Caki2 (cell line): Measurements from ENCODE around the gene DOK4. TPM values are rescaled to one million over a fixed set of nuclear protein-coding genes. Genes with fewer than 3 reads are reported as not detected.
A peak's percentile ranks its signal among the peaks of the same experiment; 100 is the strongest.

Experiments
- DNase-seq: peaks from one replicate; pipeline ENCODE4 v3.0.0-alpha.2; 2015; ENCODE audit warnings: low read depth
- in situ Hi-C: cut with HindIII; loops from 2 replicates; pipeline ENCODE4 v1.10.0; 2016; ENCODE audit warnings: low sequenced_read_pairs, low pct_unique_long_range_greater_than_20kb, mixed read lengths
- total RNA-seq: library from RNA; depleted of rRNA; stranded (reverse); fragments of >200 nt; shearing (Covaris generic); gene quantifications from 2 replicates; pipeline ENCODE4 v1.2.3, GENCODE V29; 2014; ENCODE audit warnings: low replicate concordance; rRNA removed

The DOK4 gene
- 21.9 and 50.0 TPM in 2 replicates for total RNA-seq

DNA sequence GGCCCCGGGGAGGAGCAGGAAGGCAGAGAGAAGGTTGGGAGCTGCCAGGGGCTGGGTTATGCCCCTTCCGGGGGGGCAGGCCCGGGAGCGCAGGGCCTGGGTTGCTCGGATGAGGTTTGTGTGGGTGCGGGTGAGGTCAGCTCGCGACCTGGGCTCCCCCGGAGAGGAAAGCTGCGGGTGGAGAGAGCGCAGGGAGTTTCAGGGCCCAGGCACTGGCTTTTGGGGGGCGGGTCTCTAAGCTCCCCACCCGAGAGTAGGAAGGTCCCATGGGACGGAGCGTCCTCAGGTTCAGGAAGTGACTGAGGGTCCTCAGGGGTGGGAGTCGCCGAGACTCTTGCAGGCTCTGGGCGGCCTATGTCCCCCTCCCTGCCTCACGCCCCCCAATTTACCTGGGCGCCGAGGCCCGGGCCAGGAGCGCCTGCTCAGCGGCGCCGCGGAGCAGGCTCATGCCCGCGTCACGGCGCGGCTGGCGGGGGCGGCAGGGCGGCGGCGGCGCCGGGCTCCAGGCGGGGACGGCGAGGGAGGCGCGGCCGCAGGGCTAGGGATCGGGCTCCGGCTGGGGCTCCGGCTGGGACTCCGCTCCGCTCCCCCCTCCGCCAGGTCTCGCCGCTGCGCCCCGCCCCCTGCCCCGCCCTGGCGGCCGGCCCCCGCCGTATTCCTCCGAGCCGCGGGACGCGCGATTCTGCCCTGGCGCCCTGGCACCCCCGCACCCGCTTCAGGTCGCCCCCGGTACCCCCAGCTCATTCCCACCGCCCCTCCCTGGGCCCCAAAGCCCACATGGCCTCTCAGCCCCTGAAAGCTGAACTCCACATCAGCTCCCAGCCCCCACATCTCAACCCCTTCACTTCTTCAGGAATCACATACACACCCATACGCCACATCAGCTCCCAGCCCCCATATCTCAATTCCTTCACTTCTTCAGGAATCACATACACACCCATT lies at the start of gene DOK4:
TSS of gene DOK4 (minus strand) at position 578 of the 942 bp plus-strand sequence. CDS start 6,986 bp downstream, outside the sequence.
- no peak for DNase-seq
- in situ Hi-C loops, result no loop called here

DNA sequence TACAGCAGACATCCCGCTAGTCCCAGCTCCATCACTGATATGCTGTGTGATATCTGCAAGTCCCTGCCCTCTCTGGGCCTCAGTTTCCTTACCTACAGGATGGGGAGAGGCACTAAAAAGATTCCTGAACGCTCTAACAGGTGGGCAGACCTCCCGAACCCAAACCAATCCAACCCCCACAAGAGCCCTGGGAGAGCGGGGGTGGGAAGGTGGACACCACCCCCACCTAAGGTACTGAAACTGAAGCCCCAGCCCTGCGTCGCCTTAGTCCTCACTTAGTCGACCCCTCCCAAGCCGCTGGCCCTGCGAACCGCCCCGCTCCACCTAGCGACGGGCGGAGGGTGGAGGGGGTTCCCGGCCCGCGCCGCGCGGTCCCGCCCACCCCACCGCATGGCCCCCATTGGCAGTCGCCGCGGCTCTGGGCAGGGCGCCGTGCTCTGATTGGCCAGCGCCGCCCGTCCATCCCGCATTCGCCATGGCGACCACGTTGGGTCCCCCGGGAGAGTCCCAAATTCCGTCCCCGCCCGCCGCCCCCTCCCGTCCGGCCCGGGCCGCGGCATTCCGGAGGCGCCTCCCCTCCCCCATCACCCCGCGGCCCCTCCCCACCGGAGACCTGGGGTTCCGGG lies 49.5 kb upstream of the DOK4 start:
- DNase-seq, result peak; percentile 81
- in situ Hi-C loops, result no loop called here

DNA sequence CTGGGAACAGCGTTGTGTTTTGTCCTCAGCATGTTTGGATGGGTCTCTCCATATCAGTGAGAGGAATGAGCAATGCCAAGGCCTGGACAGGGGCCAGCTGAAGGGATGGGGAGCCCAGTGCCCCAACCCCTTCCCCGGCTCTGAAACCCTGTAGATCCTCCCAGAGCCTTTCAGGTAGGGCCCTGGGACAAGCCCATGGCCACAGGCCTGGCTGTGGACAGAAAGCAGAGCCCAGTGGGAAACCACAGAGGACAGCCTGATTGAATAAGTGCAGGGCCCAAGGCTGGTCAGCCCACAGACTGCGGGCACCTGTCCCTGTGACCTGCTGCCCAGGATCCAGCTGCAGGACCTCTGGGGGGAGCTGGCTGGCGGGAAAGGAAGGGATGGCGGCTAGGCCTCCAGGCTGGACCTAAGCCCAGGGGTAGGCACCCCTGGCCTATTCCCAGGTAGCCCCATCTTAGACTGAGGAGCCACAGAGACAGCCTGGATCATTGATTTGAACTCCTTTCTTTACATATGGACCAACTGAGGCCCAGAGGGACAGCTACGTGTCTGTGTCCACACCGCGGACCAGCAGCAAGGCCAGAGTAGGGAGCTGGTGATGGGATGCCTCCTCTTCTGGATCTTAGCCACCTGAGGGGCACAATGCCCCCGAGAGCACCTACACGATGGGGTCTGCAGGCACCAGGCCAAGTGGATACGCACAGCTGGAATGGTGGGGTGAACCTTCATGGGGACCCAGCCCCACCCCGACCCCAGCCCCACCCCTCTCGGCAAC lies 48.8 kb upstream of the DOK4 start:
- in situ Hi-C loops, result no loop called here
- DNase-seq, result no peak

DNA sequence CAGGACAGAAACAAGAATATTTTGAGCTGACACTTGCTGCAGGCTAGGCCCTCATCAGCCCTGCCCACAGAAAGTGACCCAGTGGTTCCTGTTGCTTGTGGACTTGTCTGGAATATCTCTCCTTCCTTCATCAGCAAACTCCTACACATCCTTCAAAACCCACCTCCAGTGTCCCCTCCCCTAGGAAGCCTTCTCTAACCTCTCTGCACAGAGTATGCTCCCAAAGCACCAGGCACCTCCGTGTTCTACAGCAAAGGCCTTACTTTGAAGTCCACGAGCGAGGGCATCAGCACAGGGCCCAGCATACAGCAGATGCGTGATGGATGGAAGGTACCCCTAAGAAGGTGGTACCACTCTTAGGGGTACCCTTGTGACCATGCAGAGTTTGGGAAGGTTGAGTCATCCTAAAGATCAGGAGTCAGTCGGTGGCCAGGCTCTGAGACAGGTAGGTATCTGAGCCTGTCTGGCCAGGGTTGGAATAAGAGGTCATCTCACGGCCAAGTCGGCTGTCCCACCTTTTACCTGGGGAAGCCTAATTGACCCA lies 48.1 kb upstream of the DOK4 start:
- DNase-seq, result no peak
- in situ Hi-C loops, result no loop called here

DNA sequence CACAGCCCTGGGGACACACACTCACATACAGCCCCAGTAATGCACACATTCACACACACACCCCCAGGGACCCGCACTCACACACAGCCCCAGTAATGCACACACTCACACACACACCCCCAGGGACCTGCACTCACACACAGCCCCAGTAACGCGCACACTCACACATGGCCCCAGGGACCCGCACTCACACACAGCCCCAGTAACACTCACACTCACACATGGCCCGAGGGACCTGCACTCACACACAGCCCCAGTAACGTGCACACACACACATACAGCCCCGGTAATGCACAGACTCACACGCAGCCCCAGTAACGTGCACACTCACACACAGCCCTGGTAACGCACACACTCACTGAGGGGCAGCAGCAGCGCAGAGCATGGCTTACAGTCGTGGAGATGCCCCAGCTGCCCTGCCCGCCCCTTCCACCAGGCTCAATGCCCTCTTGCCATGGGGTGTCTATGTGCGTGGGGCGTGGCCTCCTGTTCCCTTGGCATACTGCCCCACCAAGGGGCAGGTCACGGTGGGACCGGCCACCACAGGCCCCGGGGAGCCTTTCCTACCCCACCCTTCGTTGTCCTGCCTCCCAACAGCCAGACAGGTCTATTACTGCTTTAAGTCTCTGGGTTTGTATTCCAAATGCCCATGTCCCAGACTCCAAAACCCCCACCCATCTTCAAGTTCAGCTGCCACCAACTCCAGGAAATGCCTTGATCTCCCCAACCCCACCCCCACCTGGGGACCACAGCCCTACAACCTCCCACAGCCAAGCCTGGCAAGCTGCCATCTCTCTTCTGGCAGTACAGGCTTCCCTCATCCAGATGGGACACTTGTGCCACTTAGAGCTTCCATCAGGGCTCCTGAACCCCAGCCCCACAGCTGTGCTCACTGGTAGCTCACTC lies 47.4 kb upstream of the DOK4 start:
- in situ Hi-C loops, result no loop called here

GRCh38 chr16:57532266-57532625 lies 46.0 kb upstream of the DOK4 start:
- DNase-seq, result no peak
- in situ Hi-C loops, result no loop called here

More for the DNA sequence above, 47.4 kb upstream of the DOK4 start:
- no peak for DNase-seq

- in situ Hi-C loops, result no loop called here
- DNase-seq, result no peak
These were observed 45.5 kb upstream of the DOK4 start for GRCh38 chr16:57531635-57532265.

DNA sequence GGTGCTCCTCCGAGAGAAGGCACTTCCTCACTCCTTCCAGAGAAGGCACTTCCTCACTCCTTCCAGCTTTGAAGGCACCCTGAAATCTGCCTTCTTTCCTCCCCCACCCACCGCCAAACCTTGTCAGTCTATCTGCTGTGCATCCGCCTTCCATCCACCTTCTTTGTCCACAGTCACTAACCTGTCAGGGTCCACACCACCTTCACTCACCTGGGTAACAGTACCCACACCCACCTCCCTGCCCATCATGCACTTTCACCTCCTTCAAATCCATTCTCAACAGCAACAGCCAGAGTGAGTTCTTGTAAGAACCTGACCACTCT lies 44.9 kb upstream of the DOK4 start:
- DNase-seq, result no peak
- in situ Hi-C loops, result no loop called here

DNA sequence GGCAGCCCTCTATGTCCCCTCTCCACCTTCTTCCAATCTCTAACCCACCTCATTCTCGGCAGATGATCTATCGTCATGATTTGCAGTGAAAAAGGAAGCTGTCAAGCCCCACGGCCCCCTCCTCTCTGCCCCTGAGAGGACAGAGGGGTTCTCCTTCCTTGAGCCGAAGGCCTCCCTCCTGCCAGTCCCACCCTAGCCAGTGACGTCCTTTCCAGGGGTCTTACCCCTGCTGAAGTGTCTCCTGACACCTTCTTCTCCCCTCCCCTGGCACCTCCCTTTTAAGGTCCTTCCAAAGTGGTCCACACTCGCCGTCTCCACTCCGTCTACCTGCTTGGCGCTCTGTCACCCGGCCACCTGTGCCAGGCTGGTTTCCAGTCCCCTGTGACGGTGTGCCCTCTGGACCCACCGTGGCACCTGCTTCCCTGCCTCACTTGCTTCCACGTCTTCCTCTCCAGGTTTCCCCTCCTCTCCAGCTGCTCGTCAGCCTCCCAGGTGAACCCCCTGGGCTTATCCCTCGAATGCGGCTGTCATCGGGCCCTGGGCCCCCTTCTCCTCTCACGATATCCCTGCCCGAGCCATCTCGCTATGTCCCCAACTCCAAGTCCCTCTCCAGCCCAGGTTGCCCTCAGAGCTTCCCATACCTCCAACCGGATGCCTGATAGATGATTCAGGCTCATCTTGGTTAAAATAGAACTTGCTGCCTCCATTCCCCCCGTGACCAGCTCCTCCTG lies 44.4 kb upstream of the DOK4 start:
- in situ Hi-C loops, result no loop called here
- DNase-seq, result no peak

DNA sequence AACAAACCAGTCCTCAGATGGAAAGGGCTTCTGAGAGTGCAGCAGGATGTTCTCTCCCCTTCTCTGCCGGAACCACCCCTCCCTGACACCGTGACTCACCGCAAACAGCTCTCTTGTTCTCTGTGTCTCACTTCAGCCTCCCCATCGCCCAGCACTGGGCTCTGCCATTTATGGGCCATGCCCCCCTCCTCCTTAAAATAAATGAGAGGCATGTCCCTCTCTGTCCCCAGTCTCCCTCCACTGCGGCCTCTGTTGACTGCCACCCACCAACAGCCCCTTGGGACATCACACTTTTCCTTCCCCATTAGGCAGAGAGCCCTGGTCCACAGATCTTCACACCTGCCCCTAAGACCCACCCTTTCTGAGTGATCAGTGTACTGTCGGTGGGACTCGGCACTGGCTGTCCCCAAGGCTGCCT lies 43.8 kb upstream of the DOK4 start:
- in situ Hi-C loops, result no loop called here
- DNase-seq, result no peak

GRCh38 chr16:57529391-57530103 lies 43.3 kb upstream of the DOK4 start:
- in situ Hi-C loops, result no loop called here
- no peak for DNase-seq

DNA sequence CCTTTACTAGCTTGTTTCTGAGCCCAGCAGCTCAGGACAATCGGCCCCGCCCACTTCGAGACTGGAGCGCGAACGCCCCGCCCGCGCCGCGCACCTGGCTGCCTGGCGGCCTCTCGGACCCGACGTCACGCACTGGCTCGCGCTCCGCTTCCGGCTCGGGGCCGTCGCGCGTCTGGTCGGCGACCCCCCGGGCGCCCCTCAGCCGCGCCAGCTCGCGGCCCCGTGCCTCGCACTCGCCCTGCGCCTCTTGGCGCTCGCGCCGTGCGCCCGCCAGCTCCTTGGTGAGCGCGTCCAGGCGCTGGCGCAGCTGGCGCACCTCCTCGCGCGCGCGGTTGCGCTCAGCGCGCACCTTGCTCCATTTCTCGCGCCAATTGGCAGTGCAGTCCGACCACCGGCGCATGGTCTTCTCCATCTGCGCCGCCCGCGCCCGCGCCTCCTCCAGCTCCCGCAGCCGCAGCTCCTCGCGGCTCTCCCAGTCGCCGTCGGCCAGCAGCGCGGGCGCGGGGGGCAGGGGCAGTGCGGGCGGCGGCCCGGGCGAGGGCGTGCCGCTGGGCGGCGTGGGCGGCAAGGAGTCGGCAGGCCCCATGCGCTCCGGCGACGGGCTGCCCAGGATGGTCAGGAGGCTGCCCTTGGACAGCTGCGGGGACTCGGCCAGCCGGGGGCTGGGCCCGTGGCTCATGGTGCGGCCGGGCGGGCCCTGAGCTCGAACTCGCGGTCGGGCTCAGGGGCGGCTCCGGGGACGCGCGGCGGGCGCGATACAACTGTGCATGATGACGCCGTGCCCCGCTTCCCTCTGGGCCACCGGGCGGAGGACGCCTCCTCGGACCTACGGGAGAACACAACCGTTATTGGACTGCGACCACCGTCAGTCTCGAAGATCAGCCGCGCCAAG lies 42.5 kb upstream of the DOK4 start:
- in situ Hi-C loops, result no loop called here
- DNase-seq, result no peak

GRCh38 chr16:57527610-57528360 lies 41.5 kb upstream of the DOK4 start:
- no peak for DNase-seq
- in situ Hi-C loops, result no loop called here

DNA sequence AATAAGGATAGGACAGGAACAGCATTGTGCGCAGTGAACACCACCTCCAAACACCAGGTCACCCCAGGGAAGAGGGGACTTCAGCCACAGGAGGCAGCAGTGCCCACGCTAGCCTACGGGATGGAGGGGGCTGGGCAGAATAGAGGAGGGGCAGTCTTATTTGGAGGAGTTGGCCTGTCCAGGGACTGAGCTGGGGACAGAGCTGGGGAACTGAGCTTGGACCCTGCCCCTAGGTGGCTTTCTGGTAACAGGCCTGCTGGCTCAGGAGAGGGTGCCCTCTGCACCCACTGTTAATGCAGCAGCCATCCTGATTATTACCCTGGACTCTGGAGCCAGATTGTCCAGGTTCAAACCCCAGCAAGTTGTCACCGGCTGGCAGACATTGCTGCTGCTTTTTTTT lies 40.7 kb upstream of the DOK4 start:
- in situ Hi-C loops, result no loop called here
- DNase-seq, result no peak

- in situ Hi-C loops, result no loop called here
These were observed 40.2 kb upstream of the DOK4 start for GRCh38 chr16:57526498-57526897.

More at GRCh38 chr16:57526498-57526897, 40.2 kb upstream of the DOK4 start:
- DNase-seq, result no peak
